Adipose tissue (tissue), 3 donors: ENCODE results near the gene RNFT1. TPM values are rescaled to one million over a fixed set of nuclear protein-coding genes. Genes with fewer than 3 reads are reported as not detected.
"Not testable (repeated sequence)": the region's sequence is repeated elsewhere in the genome, so short reads cannot be mapped to it uniquely, and the experiment has no call there.

Experiments
- H3K27ac ChIP-seq: one replicate; pipeline ENCODE4 v1.5.1; 2013; ENCODE audit warnings: low read depth, low read length
- WGBS, 3 donors: extraction: QIAGEN DNeasy Blood & Tissue Kit; methylation state at CpG; one replicate each; pipeline ENCODE4 v1.1.7; 2013; 5-methylcytosine and 5-hydroxymethylcytosine counted together
- polyA plus RNA-seq, 3 donors: library from polyadenylated mRNA; stranded (reverse); fragments of 200-250 nt; gene quantifications; one replicate each; pipeline ENCODE4 v1.2.3, GENCODE V29; 2013
- donor health status: healthy with polysubstance abuse.
- donor health status: Bipolar disorder and iron deficiency.
- donor health status: healthy.

RNFT1 gene, protein sequence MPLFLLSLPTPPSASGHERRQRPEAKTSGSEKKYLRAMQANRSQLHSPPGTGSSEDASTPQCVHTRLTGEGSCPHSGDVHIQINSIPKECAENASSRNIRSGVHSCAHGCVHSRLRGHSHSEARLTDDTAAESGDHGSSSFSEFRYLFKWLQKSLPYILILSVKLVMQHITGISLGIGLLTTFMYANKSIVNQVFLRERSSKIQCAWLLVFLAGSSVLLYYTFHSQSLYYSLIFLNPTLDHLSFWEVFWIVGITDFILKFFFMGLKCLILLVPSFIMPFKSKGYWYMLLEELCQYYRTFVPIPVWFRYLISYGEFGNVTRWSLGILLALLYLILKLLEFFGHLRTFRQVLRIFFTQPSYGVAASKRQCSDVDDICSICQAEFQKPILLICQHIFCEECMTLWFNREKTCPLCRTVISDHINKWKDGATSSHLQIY
- 10 to 100 TPM in 2 of 3 donors, 1 to 10 TPM in 1; 7.4 to 19.5 (median 11.6) TPM for polyA plus RNA-seq

DNA sequence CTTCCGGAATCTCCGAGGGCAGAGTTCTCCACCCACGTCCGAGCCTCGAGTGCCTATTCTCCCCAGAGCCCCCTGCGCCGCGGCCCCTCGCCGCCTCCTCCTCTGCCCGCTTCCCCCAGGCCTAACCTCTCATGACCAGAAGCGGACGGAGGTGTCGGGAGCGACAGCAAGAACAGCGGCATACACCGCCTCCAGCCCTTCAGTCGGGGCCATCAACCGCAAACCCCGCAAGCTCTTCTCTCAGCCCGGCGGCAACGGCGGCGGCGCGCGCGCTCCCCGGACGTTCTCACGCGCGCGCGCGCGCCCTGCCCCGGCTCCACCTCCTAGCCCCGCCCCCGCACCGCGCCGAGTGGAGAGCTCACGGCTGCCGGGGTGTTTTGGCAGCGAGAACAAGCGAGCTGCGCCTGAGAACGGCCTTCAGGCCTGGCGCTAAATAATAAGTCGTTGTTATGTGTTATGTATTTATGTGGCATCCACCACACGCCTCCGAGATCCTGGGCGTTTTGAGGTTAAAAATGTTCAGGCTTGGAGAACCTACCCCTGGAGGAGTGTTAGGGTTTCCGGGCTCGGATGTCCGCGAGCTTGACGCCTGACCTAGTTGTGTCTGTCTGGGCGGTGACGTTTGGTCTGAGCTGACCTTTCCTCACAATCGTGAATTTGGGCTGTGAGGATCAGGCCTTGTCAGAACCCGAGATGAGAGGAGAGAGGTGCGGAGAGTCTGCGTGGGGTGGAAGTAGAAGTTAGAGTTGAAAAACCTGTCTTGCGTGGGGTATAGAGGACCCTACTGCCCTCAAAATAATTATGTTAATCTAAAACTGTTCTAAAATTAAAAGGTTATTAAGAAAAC, at the start of gene RNFT1:
Gene RNFT1 (minus strand): TSS at position 259 of the 847 bp plus-strand sequence. CDS start 77 bp downstream, at position 182.
- H3K27ac ChIP-seq, result peak within 1 kb of the TSS; percentile 74
- WGBS, 3 donors, result 2 to 3% (median 3%) methylated on average over 63 to 67 of the region's 67 CpGs

DNA sequence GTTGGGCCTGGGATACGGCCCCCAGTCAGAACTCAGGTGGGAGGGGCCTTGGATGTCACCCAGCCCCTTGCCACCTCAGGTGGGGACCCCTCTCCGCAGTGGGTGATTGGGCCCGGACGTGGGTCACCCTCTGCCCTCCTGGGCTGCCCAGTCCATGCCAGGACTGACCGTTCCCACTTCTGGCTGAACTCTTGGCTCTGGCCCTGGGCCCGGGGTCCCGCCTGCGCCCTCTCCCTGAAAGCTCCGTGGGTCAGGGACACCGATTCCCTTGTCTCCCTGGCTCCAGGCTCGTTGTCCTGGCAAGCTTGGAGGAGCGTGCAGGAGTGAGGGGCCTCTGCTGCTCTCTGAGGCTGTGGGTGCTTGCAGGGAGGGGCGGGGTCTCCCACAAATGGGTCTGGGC, 44.8 kb upstream of the RNFT1 start:
- 86 to 100% methylated on average over 4 to 6 of the region's 13 CpGs; no CpG with 5 or more reads in 1 of the 3 donors for WGBS, 3 donors
- not testable (repeated sequence) for H3K27ac ChIP-seq

DNA sequence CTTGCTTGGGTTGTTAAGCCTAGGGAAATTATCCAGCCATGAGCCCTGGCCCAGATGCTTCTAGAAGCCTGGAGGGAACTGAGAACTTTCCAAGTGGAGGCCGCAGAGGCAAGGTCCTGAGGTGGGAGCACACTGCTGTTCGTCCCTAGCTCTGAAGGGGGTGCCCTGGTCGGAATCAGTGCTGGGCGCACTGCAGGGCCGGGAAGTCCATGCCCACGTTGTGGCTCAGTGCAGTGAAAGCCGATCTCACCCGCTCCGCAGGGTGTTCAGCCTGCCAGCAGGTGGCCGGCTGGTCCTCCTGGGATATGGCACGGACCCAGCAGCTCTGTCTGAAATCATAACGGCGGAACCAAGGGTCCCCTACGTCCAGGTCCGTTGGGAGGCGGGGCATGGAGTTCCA, 43.8 kb upstream of the RNFT1 start:
- 54 to 79% (median 75%) methylated on average over 5 to 6 of the region's 16 CpGs for WGBS, 3 donors
- not testable (repeated sequence) for H3K27ac ChIP-seq

DNA sequence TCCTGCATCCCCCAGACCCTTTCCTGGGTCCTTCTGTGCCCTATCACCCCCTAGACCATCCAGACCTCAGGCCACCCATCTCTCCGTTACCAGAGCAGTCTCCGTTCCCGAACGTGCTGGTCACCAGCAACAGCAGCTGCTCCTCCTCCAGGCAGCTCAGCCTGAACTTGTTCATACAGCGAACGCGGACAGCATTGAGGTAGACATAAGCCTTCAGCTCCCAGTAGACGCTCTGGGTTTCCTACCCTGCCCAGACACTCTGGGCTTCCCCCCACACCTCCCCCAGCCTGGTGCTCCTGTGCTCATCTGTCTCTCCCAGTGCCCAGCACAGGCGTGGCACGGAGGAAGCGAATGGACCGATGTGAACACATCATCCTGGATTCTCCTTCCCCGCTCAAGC, 41.6 kb upstream of the RNFT1 start:
- no peak overlapping the region for H3K27ac ChIP-seq
- WGBS, 3 donors, result 85 to 95% (median 90%) methylated on average over 13 of the region's 13 CpGs

DNA sequence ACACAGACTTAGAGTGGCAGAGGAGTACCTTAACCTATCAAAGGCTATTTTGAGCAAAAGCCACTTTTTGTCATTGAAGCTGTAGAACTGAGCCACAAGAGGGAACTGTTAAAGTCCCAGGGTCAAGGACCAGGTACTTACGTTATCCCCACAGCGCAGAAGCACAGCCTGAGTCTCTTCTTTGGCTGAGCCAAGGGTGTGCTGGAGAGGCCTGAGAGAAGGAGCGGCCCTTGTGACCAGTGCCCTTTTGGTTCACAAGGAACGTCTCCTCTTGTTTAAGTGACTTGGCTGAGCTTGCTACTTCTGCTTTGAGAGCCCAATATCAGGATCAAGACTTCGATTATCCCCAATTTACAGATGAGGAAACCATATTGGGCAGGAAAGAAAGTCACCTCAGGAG, 40.0 kb upstream of the RNFT1 start:
- not testable (repeated sequence) for H3K27ac ChIP-seq
- whole genome bisulfite sequencing, 3 donors, result 81 to 88% (median 82%) methylated on average over 5 of the region's 5 CpGs

DNA sequence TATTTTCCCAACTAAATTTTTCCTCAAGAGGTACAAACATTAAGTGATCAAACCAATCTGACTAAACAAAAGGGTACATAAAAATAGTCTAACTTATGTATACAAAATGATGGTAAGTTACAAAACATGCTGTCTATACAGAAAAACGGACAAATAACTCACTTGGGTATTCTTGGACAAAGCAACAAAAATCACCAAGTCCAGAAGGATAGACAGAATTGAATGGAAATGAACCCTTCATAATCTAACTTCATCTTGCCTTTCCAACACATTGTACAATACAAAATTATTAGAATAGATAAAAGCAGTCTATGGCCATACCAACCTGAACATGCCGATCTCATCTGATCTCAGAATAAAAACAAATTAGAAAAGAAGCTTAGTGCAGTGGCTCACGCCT, 37.9 kb upstream of the RNFT1 start:
- 80 to 85% (median 85%) methylated on average over 3 of the region's 3 CpGs for WGBS, 3 donors
- not testable (repeated sequence) for H3K27ac ChIP-seq

DNA sequence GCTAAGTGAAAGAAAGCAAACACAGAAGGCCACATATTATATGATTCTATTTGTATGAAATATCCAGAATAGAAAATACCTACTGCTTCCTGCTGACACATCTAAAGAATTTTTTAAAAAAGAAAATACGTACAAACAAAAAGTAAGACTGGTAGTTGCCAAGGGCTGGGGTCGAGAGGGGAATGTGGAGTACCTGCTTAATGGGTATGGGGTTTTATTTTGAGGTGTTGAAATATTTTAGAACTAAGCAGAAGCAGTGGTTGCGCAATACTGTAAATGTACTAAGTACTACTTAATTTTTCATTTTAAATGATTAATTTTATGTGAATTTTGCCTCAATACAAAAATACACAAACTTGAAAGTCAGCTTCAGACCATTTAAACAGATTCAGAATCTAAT, 32.1 kb upstream of the RNFT1 start:
- WGBS, 3 donors, result 64 to 83% (median 71%) methylated on average over 2 of the region's 3 CpGs
- not testable (repeated sequence) for H3K27ac ChIP-seq

DNA sequence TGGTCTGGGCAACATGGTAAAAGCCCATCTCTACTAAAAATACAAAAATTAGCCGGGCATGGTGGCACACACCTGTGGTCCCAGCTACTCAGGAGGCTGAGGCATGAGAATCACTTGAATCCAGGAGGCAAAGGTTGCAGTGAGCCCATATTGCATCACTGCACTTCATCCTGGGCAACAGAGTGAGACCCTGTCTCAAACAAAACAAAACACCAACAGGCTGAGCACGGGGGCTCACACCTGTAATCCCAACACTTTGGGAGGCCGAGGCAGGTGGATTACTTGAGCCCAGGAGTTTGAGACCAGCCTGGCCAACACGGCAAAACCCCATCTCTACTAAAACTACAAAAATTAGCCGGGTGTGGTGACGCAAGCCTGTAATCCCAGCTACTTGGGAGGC, 10.6 kb upstream of the RNFT1 start:
- 88 to 93% (median 91%) methylated on average over 4 to 6 of the region's 6 CpGs for WGBS, 3 donors

DNA sequence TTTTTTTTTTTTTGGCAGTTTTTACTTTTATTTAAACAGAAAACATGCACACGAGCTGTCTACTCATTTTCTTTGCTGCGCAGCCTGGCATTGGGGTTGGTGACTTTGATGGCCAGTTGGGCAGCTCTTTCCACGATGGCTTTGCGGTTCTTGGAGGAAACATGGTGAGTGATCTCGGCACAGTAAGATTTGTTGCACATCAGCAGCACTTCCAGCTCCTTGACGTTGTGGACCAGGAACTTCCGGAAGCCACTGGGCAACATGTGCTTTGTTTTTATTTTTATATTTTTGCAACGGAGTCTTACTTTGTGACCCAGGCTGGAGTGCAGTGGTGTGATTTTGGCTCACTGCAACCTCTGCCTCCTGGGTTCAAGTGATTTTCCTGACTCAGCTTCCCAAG, 8.9 kb upstream of the RNFT1 start:
- WGBS, 3 donors, result 88 to 94% (median 91%) methylated on average over 8 of the region's 8 CpGs
- not testable (repeated sequence) for H3K27ac ChIP-seq

More for the DNA sequence above, 10.6 kb upstream of the RNFT1 start:
- not testable (repeated sequence) for H3K27ac ChIP-seq

DNA sequence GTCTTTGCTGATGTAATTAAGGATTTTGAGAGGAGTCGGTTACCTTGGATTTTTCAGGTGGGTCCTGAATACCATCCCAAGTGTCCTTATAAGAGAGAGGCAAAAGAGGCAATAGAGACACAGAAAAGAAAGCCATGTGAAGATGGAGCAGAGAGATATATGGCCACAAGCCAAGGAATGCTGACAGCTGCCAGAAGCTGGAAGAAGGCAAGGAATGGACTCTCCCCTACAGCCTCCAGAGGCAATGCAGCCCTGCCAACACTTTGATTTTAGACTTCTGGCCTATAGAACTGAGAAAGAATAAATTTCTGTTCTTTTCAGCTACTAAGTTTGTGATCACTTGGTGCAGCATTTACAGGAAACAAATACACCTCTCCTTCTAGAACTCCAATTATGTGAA, 8.2 kb upstream of the RNFT1 start:
- WGBS, 3 donors, result 98 to 100% (median 100%) methylated on average over 1 of the region's 1 CpG
- H3K27ac ChIP-seq, result no peak overlapping the region

DNA sequence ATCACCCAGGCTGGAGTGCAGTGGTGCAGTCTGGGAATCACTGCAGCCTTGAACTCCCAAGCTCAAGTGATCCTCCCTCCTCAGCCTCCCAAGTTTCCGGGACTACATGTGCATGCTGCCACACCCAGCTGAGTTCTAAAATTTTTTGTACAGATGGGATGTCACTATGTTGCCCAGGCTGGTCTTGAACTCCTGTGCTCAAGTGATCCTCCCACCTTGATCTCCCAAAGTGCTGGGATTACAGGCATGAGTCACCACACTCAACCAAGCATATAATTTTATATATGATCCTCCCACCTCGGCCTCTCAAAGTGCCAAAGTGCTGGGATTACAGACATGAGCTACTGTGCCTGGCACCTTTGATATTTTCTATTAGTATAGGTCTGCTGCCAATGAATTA, 7.2 kb upstream of the RNFT1 start:
- H3K27ac ChIP-seq, result not testable (repeated sequence)
- WGBS, 3 donors, result 83 to 92% (median 89%) methylated on average over 2 of the region's 2 CpGs

DNA sequence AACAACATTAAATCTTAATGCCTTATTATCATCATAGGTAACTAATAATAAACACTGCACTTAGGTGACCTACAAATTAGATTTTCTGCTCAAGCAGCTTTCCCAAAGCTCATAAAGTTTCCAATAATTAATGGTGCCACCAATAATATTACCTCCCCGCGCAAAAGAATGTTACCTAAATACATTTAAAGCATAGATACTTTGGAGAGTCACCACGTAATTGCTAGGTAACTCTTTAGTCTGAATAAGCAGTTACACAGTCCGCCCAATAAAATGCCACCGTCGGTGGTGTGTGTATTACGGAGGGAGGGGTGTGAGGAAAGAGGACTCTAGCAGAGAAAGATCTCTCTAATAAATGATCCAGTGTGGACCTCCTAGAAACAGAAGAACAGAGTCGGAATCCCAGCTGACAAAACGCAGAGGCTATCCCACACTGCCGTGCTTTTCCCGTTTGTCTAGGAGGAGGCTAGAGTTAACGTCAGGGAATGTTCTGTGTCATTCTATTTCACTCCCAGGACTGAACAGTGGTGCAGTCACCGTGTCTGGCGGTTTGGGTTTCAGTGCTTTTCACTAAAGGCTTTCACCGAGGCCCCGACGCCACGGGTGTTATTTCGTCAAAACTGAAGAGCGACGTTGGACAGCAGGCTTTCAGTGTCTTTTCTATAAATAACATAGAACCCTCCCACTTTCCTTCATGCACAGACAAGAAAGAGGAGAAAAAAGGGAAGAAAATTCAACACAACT, 630 bp downstream of the RNFT1 start:
- WGBS, 3 donors, result 1 to 4% (median 3%) methylated on average over 21 of the region's 21 CpGs
- peak overlapping the region; percentile 74 for H3K27ac ChIP-seq

DNA sequence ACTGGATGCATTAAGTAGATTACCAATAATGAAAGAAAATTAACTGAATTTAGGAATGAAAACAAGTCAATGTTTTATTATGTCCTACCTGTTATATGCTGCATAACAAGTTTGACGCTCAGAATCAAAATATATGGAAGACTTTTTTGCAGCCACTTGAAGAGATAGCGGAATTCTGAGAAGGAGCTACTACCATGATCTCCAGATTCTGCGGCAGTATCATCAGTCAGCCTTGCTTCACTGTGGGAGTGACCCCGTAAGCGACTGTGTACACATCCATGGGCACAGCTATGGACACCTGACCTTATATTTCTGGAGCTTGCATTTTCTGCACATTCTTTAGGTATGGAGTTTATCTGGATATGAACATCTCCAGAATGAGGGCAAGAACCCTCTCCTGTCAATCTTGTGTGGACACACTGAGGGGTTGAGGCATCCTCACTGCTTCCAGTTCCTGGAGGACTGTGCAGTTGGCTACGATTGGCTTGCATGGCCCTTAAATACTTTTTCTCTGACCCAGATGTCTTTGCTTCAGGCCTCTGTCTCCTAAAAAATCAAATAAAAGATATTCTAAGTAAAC, 1.7 kb downstream of the RNFT1 start:
- WGBS, 3 donors, result 89 to 94% (median 92%) methylated on average over 6 of the region's 6 CpGs
- no peak overlapping the region for H3K27ac ChIP-seq

DNA sequence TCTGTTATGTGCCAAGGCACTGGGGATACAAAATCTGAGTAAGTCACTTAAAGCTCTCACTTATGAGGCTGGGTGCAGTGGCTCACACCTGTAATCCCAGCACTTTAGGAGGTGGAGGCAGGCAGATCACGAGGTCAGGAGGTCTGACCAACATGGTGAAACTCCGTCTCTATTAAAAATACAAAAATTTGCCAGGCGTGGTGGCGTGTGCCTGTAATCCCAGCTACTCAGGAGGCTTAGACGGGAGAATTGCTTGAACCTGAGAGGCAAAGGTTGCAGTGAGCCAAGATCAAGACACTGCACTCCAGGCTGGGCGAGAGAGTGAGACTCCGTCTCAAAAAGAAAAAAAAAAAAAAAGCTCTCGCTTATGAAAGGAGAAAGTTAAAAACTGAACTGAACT, 5.0 kb downstream of the RNFT1 start:
- 98% methylated on average over 8 of the region's 8 CpGs for WGBS, 3 donors
- not testable (repeated sequence) for H3K27ac ChIP-seq

DNA sequence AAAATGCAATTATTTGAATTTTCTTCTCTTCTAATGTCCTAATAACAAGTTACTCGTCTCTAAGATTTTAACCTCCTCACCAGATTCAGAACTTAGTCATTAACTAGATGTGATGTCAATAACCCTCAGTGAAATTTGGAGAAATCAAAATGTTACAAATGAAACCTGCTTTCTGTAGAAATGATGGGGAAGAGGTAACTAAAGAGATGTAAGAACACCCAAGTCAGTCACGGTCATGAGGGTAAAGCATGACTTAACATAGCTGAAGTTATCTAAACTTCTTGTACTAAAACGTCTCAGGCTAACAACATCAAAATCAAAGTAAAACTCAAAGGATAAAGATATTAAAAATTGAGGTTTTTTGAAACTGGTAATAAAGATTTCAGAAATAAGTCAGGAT, 9.7 kb downstream of the RNFT1 start:
- H3K27ac ChIP-seq, result no peak overlapping the region
- 87 to 88% (median 87%) methylated on average over 3 of the region's 3 CpGs for WGBS, 3 donors

DNA sequence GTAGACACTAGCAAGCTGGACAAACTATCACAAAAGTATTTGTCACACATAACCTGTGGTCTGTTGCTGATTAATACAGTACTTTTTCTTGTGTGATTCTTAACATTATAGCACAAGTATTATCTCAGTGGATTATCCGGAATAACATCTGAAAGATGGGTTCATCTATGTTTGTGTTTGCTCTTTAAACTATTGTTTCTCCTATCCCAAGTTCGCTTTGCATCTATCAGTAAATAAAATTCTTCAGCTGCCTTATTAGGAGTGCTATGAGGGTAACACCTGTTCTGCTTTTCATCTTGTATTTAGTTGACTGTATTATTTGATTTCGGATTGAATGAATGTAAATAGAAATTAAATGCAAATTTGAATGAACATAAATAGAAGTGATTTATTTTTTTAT, 14.5 kb downstream of the RNFT1 start:
- H3K27ac ChIP-seq, result no peak overlapping the region
- 67 to 96% (median 94%) methylated on average over 3 of the region's 3 CpGs for WGBS, 3 donors

DNA sequence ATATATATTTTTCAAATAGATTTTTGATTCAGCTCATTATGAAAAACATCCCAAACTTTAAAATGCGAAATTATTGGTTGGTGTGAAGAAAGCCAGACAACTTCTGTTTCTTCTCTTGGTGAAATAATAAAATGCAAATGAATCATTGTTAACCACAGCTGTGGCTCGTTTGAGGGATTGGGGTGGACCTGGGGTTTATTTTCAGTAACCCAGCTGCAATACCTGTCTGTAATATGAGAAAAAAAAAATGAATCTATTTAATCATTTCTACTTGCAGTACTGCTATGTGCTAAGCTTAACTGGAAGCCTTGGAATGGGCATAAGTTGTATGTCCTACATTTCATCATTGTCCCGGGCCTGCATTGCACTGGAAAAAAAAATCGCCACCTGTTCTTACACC, 17.2 kb downstream of the RNFT1 start:
- 79 to 88% (median 80%) methylated on average over 4 of the region's 4 CpGs for WGBS, 3 donors
- H3K27ac ChIP-seq, result not testable (repeated sequence)

DNA sequence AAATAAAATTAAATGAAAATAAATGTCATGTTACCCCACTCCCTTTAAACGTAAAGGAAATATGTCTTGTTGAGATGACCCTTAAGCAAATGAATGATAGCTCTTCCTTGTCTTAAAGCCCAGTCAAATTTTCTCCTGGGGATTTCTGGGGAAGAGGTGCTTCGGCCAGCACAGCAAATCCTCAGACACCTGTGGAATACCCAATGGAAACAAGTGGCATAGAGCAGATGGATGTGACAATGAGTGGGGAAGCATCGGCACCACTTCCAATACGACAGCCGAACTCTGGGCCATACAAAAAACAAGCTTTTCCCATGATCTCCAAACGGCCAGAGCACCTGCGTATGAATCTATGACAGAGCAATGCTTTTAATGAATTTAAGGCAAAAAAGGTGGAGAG, 18.1 kb downstream of the RNFT1 start:
- 89 to 91% (median 91%) methylated on average over 7 of the region's 7 CpGs for WGBS, 3 donors
- H3K27ac ChIP-seq, result not testable (repeated sequence)
